Keratinocyte (primary cell): ENCODE results near the gene MLLT1.

ENCODE experiments used
- CTCF ChIP-seq, 3 experiments: IDR thresholded peaks in 1 of 3; conservative IDR thresholded peaks in 1 of 3; optimal IDR thresholded peaks in 1 of 3; 2 replicates in 2 of 3; 3 replicates in 1 of 3; pipeline versions ENCODE3 to v1.5.1; 2011; ENCODE audit warnings: low read length in 3 of 3, mild to moderate bottlenecking in 3 of 3, moderate library complexity in 2 of 3, control low read depth in 1 of 3, inconsistent platforms in 1 of 3; ENCODE audit not compliant: insufficient read depth in 2 of 3; ENCODE audit errors: extremely low read depth in 1 of 3
- EZH2 ChIP-seq: IDR thresholded peaks from one replicate; pipeline ENCODE4 v1.6.1; 2012; ENCODE audit warnings: inconsistent platforms, mild to moderate bottlenecking, low read length, moderate library complexity

- TF ChIP-seq EZH2 (no peak), CTCF (optimal IDR thresholded peaks at IDR 0.05 in 1 of 3, IDR thresholded peaks at IDR 0.05 in 1 of 3, conservative IDR thresholded peaks at IDR 0.05 in 1 of 3; ENCODE audit: extremely low read depth in 1 of 3, insufficient read depth in 2 of 3, low read length in 3 of 3) (no peak)
Measured at GRCh38 chr19:6222884-6223283, 56.9 kb downstream of the MLLT1 start.
